SK-N-MC (cell line): ENCODE results near the gene IRX2.

ENCODE experiments used
- EZH2 ChIP-seq: fragments of 200-600 bp; sonication (generic); IDR thresholded peaks from one replicate; pipeline ENCODE4 v1.6.1; 2017; ENCODE audit warnings: antibody characterized with exemption
- POLR2AphosphoS5 ChIP-seq: IDR thresholded peaks from 2 replicates; pipeline ENCODE4 v1.6.1; 2012; ENCODE audit warnings: mild to moderate bottlenecking, low read depth, low read length, borderline replicate concordance

- no peak for TF ChIP-seq POLR2AphosphoS5
- no peak for TF ChIP-seq EZH2
Measured at GRCh38 chr5:2752821-2753439, 1.5 kb upstream of the IRX2 start.
